CD4-positive, alpha-beta T cell treated with Interferon alpha-2 for 1 hour (primary cell): ENCODE results near the gene PRKN.

Experiments used
- DNase-seq, 2 donors: peaks; one replicate each; pipeline ENCODE4 v3.0.0-alpha.2; 2020 to 2022

The PRKN gene

DNA sequence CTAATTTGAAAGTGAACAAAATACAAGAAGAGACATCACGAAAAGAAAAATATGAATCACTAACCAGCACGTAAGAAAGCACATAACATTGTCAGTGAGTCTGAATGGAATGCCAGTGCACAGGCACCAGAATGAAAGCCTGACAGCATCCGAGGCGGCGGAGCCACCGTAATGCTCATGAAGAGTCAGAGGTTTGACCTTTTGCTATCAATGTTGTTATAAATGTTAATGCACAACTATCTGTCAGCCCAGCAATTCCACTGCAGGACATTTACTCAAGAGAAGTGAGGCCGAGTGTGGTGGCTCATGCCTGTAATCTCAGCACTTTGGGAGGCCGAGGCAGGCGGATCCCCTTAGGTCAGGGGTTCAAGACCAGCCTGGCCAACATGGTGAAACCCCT lies 562.1 kb downstream of the PRKN start:
- no peak for DNase-seq

DNA sequence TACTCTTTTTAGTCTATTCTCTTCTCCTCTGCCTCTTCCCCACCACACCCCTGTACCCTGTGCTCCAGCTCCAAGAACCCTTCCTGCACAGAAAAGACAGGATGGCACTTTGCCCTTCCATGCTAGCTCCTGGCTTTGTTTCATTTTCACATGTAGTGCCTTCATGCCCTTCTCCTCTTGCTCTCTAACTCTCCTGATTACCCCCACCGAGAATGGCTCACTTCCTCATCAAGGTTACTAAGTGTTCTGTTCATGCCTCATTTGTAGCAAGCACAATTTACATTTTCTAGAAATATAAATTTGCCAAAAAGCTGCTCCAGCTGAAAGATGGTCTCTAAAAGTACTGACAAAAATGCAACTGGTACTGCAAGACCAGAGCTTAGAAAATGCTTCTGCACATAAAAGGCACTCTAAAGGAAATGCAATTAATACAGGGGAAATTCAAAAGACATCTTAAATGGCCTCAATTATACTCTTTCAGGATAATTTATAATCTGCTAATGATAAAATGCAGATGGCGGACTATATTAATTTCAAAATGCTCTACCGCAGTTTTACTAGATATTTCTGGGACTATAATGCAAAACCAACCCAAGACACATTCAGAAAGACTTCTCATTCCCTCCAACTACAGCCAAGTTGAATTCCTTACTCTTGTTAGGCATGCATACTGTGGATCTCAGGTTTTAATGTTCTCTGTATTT lies 570.2 kb downstream of the PRKN start:
- DNase-seq, result no peak

DNA sequence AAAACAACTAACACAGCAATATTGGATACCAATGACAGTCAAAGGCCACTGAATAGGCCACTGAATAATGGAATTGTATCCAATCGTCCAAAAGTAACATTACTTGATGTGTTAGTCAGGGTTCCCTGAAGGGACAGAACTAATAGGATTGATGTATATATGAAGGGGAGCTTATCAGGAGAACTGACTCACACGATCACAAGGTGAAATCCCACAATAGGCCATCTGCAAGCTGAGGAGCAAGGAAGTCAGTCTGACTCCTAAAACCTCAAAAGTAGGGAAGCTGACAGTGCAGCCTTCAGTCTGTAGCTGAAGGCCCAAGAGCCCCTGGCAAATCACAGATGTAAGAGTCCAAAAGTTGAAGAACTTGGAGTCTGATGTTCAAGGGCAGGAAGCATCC lies 571.4 kb downstream of the PRKN start:
- DNase-seq, result no peak

DNA sequence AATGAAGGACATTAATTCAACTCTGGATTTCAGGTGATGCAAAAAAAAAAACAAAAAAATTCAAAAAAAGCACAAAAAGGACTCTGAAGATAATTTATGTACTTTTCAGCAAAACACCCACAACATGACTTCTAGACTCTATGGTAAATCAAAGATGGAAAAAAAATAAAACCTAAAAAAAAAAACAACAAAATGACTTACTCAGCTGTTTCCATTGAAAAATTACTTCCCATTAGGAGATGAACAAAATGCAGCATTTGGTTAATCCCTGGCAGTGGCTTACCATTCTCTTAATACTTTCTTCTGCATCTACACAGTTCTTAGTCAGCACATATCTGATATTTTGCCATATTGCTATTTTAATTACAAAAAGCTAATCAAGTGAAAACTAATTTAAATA lies 572.6 kb downstream of the PRKN start:
- DNase-seq, result no peak

DNA sequence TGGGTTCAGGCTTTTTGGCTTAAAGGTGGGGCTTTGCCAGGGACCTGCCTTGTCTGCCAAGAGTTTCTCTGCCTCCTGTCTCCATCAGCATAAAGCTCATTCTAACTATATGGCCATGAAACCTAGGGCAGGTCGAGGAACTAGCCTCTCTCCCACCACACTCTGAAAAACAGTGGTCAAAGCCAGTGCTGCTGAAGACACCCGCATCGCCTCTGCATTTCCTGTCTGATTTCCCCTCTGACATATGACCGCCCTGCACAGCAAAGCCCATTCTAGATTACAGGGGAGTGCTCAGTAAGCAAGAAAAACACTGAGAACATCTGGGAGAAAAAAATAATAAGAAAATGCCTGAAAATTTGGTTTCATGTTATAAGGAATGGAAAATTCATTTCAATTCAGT lies 573.6 kb downstream of the PRKN start:
- no peak for DNase-seq

DNA sequence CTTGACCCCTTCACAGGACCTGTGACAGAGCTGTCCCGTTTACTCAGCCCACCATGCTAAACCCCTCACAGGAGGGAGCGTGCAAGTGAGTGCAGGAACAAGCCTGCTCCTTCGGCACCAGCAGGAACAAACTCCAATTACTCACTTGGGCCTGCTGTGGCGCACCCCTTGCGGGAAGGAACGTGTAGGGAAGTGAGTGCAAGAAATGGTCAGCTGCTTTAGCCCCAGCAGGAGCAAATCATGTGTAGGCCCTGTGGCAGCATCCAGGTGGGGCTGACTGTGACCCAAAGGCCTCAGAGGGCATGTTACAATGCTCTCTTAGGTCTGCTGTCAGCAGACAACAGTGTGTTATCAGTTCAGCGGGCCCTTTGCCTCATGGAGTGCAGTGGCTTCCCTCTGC lies 574.4 kb downstream of the PRKN start:
- DNase-seq, result no peak

DNA sequence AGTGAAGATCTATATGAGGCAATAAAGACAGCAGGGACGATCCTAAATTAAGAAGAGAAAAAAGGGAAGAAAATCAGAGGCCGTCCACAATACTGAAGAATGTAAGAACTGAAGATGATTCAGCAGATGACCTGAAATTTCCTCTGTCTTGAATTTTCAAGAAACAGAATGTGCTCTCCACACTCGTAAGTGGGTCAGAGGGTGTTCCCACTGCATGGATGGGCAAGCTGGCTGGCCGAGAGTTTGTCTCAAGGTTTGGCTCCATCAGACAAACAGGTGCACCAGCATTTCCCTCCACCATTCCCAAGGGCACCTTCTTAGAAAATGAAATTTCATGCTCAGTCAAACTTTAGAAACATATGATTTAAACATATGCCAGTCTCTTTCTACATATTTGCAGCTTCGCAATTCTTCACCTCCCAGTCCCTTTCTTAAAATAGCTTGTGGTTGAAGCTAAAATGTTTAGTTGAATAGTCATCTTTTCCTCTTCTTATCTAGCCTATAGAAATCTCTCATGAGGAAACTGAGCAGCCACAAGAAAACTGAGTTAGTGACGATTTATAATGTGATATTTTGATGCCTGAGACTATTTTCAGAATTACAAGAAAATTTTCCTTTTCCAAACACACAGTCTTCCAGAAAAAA lies 576.4 kb downstream of the PRKN start:
- no peak for DNase-seq

DNA sequence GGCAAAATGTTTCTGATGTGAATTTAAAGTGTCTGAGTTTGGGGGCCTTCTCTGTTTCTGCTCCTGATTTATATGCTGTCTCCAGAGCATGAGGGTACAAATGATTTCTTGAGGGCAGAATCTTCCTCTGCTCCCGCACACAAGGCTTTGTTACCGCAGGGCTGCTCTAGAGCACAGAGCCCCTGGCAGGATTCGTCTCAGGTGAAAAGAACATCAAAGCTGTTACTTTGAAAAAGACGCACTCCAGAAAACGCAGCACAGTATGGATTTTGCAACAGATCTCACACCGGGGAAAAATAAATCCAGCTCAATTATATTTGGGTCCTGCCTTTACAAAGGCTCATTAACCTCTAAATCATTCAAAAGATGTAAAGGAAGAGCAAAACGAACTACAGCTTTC lies 577.3 kb downstream of the PRKN start:
- no peak for DNase-seq

DNA sequence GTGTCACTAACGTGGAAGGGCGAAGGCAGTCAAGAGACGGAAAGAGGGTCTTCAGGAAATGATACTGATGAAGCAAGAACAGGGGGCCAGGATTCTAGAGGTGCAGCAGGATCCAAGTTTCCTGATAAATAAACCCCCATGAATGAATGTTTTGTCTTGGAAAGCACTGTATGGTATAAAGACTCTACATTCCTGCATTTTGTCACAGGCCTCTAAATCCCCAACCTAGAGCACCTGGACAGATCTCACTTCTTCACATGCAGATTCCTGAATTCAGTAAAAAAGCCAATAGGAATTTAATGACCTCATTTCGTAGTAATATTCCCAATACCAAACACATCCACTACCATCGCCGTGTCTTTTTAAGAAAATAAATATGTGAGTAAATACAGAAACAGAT lies 577.8 kb downstream of the PRKN start:
- no peak for DNase-seq

DNA sequence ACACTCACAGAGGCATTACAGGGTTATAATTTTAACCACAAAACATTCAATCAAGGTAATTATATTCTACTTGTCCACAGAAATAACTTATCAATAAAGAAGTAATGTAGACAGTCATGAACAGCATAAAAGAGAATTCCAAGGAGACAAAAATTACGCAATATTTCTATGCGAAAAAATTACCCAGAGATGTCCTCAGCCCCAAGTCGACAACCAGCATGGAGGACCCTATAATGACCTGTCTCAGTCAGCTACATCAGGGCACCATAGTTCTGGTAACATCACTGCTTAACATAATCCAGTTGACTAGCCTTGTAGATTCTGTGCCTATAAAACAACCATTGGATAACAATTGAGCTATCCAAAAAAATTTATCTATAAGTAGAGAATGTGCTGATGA lies 579.8 kb downstream of the PRKN start:
- no peak for DNase-seq

DNA sequence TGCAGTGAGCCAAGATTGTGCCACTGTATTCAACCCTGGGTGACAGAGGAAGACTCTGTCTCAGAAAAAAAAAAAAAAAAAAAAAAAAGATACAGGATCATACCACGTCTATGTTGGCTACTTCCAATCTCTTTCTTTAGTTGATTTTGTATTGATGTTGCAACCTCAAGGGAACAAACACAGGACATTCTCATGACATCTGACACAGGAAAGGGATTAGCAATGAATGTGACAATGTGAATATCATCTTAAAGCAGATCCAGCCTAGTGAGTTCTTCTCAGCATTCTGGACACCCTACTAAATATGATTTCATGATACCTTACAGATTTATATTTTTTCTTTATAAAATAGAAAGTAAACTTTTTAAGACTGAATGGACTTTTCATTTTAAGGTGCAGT lies 580.3 kb downstream of the PRKN start:
- no peak for DNase-seq

DNA sequence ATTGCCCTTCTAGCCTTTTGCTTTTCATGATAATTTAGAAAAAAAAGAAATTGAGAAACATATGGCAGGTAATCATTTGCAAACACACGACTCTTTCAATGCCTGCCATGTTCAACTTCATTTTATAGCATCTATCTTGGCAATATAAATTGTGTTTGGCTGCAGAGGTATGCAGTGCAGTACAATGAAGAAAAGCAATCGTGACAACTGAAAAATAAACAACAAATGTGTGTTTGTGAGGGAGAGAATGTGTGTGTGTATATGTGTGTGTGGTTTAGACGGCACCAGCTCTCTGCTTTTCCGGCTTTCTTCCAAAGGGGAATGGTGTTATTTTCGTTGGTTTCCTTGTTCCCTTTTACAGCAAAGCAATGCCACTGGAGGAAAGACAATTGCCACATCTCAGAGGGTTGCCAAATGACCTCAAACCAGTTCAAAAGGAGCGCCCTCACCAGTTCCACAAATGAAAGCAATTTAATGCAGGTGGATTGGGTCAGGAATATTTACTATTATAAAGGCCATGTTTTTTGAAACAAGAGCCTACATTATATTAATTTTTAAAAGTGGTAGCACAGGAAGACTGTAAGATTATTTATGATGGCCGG lies 587.2 kb downstream of the PRKN start:
- DNase-seq, result no peak

DNA sequence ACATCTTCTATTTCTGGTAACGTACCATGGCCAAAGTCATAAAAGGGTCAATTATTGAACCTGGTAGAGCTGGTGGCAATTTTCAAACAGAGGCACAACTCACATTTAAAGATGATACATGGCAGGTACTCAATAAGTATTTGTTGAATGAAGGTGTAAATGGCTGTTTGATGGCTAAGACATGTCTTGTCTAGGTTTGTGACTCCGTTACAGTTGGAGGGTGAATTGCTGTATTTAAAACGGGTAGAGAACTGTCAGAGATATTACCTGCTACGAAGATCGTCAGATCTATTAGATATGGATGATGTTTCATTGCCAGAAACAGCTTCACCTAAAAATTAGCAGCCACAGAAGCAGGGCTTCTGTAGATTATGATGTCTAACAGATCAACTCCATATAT lies 601.9 kb downstream of the PRKN start:
- no peak for DNase-seq

DNA sequence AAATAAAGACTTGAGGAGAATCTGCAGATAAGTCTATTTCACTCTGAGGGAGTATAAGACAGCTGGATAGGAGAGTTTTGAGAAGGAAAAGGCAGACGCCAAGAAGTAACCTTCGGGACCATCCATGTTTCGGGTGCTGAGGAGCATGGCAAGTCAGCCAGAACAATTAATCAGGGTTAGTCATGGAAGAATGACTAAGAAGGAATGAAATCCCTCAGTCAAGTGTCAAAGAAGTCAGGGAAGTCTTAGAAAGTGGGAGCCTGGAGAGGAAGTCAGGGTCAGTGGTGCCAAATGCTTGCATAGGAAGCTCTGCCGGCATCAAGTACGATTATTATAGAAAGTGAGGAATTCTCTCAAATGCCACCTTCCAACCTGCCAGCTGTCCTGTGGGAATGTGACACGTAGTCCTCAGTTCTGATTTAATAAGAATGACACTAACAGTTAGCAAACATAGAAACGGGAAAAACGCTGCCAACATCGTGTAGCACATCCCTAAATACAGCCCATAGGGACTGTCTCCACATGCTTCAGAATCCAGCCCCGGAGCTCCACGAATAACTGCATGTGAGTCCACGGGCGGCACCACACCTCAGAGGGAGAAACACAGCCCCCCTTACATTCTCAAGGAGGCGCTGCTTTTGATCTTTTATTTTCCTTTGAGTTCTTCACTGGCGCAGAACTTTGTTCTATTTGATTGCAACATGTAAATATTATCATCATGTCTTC lies 602.7 kb downstream of the PRKN start:
- no peak for DNase-seq

DNA sequence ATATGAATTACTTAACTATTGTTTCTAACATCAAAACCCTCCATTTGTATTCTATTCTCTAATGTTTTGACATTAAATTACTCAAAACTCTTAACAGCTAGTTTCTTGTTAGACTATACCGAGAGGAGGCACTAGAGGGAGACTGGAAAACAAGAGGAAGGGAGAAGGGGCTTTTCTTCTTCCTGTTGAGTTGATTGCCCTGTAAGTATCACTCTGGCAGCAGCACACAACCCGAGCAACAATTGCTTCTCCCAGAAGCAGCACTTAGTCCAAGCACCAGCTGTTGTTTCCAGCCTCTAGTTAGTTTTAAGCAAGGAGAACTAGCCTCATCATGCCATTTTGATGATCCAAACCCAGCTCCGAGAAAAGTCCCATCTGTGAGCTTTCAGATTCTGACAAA lies 603.8 kb downstream of the PRKN start:
- DNase-seq, result no peak

DNA sequence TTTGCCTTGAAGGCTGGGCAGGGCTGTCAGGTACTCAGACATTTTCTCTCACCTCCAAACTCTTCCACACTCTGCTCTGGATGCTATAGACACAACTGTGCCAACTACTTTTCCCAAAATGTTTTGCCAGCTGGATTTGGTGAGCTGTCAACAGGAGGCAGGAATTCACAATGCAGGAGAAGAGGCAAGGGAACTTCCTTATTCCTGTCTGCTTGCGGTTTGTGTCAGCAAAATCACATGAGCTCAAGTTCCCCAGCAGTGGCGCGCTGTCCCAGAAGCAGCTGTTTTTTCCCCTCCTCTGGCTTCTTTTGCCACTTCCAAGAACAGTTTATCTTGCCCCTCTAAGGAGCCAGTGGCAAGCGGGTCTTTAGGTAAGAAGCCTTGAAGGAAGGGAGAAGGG lies 608.2 kb downstream of the PRKN start:
- no peak for DNase-seq

DNA sequence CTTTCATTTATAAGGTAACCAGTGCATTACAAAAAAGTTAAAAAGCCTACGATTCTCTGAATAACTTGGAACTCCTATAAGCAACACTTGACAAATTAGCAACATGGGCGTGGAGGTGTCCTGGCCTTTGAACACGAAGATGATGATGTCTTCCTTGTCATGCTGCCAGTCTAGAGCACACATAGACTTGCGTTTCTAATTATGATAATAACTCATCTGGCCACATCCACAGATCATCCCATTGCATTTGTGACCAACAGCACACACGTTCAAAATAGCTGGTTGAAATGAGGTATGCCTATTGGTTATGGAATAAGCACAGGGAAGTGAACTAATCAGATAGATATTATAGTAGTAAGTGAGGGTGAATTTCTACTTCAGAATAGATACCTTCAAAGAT lies 608.9 kb downstream of the PRKN start:
- no peak for DNase-seq

DNA sequence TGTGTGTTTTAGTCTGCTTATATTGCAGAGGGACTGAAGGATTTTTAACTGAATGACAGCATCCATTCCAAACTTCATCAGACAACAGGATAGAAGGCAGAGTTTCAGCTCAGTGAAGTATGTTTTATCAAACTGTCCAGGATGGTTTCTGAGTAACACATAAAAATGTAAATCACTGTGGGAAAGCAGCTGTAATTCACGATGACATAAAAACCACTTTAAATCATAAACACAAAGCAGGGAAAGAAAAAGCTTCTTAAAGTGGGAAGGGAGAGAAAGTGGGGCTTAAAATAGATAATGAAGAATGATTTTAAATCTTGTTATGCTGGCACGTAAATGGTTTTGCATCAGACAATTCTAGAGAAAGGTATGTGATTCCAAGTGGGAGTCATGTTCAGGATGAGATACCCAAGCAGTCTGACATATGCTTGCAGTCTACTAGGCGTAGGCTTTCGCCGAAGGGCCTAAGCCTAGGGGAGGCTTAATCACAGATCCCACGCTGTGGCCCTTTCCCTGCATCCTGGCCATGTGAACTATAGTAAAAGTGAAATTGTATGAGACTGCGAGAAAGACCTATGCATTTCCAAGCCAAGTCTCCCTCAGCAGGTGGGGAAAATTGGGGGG lies 610.6 kb downstream of the PRKN start:
- no peak for DNase-seq

DNA sequence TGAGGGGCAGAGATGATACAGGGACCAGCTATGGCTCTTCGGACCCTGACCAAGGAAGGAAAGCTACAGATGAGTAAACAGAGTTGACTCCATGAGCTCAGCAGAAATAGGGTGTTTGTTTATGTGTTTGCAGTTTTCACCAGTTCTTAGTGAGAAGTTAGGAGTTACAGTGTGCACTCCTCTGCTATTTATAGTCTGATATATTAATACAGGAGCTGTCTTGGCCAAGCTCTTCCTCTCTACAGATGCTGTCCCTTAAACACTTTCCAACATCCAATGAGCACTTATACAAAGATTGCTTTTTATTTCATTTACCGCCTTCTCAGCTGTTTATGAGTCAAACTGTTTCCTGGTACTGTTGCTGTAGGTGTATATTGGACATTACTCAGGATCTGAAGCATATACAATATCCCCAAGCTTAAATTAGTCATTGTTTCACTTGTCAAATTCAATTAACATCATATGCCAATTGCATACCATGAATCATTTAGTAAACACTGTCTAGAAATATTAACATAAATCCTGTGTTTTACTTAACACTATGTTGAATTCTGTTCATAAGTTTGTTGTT lies 618.0 kb downstream of the PRKN start:
- no peak for DNase-seq

DNA sequence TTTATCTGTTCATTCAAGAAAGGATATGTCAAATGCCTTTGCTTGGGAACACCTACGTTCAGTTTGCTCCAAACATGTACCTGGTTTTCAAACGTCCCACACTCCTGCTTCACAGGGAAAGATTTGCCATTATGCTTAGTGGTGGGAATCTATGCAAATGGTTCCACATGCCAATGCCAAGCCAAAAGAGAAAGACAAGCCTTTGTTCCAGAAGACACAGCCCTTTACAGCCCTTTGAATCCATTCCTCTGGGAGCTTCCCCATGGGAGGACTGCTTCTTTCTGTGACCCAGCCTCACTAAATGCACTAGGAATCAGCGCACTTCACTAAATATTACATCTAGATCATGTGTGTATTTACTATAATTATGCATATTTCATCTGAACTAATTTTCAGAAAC lies 619.5 kb downstream of the PRKN start:
- no peak for DNase-seq

DNA sequence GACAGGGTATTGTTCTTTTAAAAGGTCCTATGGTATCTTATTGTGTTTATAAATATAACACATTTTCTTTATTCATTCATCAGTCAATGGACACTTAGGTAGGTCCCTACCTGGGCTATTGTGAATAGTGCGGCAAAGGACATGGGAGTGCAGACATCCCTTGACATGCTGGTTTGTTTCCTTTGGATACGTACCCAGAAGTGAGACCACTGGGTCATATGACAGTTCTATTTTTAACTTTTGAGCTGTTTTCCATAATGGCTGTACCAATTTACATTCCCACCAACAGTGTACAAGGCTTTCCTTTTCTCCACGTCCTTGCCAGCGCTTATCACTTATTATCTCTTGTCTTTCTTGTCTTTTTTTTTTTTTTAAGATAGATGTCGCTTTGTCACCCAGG lies 627.5 kb downstream of the PRKN start:
- no peak for DNase-seq

DNA sequence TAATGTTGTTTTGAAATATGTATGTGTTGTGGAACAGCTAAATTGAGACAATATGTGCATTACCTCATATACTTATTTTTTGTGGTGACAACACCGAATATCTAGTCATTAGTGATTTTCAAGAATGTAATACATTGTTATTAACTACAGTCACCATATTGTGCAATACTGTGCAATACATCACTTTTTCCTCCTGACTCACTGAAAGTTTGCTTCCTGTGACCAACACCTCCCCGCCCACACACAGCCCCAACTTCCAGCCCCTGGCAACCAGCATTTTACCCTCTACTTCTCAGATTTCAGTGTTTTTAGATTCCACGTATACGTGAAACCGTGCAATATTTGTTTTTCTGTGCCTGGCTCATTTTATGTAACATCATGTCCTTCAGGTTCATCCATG lies 627.9 kb downstream of the PRKN start:
- DNase-seq, result peak; percentile 6 to 25

DNA sequence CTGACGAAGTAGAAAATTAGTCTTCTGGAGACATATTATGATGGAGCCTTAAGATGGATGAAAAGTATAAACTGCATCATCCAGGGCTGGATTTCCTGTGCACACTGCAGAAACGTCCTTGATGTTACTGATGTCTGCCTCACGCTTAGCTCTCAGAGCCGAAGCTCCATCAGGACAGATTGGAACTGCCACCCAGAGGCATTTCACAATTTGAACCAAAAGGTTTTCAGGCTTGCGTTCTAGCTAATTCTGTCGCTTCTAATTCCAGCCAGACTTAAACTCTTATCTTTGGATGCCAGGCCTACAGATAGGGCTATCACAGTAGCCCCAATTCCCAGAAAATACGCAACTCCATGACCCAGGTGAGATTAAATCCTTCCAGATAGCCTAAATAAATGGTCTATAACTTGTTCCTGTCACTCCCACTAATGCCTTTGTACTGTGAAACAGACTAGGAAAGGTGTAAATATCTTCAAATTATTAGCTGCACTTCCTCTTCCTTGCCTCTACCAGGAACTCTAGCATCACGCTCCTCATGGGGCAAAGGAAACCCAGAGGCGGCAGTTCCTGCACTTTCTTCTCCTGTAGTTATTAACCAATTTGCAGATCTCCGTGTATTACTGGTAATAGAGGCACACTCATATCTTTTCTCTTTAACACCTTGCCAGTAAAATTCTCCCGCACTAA lies 634.6 kb downstream of the PRKN start:
- DNase-seq, result no peak
